AG04449 (cell line): ENCODE data around the gene TOM1.
"Not testable (repeated sequence)": the region's sequence is repeated elsewhere in the genome, so short reads cannot be mapped to it uniquely, and the experiment has no call there.

Experiments
- CTCF ChIA-PET: fragments of 350-600 bp; formaldehyde crosslinking; extraction: SDS; loops from one replicate; lab custom pipeline; 2021; ENCODE audit warnings: antibody characterized with exemption; lab: Yijun Ruan, JAX
- POLR2A ChIA-PET: fragments of 400-600, 350-600 bp; formaldehyde crosslinking; extraction: SDS; loops from one replicate; lab custom pipeline; 2020; ENCODE audit warnings: antibody characterized with exemption, inconsistent platforms; lab: Yijun Ruan, JAX
- DNase-seq: peaks from one replicate; pipeline ENCODE4 v3.0.0-alpha.2; 2010; ENCODE audit warnings: low read depth, low spot score
- H3K4me3 ChIP-seq: 2 replicates; pipeline ENCODE4 v1.5.1; 2011; ENCODE audit warnings: low read depth, mild to moderate bottlenecking, control low read depth, low read length
- TF ChIP-seq, protein P1 (sequence below): IDR thresholded peaks from one replicate; pipeline ENCODE4 v1.5.1; 2011; ENCODE audit warnings: mild to moderate bottlenecking, moderate library complexity, low read length, control low read depth, inconsistent platforms; ENCODE audit not compliant: insufficient read depth; ENCODE audit errors: missing control alignments

Gene TOM1

DNA sequence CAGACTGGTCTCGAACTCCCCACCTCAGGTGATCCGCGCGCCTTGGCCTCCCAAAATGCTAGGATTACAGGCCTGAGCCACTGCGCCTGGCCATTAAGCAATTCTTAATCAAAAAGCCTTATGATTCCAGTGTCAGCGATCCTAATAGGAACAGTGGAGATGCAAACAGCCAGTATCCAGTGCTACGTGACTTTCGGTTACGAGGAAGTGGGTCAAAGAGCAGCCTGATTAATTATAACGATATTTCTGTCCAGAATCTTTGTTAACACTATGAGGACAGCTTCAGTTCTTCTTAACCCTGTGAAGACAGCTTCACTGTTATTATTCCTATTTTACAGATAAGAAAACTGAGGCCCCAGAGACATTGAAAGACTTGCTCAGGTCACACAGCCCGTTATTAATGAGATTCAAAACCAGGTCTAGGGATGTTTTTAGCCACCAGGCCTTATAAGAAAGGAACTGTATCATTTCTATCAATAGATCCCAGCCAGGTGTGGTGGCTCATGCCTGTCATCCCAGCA is 63.9 kb downstream of the TOM1 start:
- CTCF ChIA-PET: interaction anchor here (0.8 to 2.2 kb wide), 2 partner anchors 12 to 220 kb away, joined by 3 to 10 read pairs; no protein-coding TSS in a partner anchor
- TF ChIP-seq, protein P1, sequence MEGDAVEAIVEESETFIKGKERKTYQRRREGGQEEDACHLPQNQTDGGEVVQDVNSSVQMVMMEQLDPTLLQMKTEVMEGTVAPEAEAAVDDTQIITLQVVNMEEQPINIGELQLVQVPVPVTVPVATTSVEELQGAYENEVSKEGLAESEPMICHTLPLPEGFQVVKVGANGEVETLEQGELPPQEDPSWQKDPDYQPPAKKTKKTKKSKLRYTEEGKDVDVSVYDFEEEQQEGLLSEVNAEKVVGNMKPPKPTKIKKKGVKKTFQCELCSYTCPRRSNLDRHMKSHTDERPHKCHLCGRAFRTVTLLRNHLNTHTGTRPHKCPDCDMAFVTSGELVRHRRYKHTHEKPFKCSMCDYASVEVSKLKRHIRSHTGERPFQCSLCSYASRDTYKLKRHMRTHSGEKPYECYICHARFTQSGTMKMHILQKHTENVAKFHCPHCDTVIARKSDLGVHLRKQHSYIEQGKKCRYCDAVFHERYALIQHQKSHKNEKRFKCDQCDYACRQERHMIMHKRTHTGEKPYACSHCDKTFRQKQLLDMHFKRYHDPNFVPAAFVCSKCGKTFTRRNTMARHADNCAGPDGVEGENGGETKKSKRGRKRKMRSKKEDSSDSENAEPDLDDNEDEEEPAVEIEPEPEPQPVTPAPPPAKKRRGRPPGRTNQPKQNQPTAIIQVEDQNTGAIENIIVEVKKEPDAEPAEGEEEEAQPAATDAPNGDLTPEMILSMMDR: no peak
- POLR2A ChIA-PET: no interaction called here

DNA sequence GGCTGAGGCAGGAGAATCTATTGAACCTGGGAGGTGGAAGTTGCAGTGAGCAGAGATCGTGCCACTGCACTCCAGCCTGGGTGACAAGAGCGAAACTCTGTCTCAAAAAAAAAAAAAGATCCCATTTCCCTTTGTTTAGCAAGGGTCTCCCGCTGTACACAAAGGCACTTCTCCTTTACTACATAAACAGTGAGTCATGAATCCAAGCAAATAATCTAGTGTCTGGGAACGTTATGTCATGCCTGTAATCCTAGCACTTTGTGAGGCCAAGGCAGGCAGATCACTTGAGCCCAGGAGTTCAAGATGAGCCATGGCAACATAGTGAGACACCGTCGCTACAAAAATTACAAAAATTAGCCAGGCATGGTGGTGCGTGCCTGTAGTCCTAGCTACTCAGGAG is 64.5 kb downstream of the TOM1 start:
- POLR2A ChIA-PET, DNase-seq, H3K4me3 ChIP-seq: not testable (repeated sequence)
- CTCF ChIA-PET: interaction anchor here (0.9 to 2.2 kb wide), 2 partner anchors 12 to 13 kb away, joined by 3 to 10 read pairs; no protein-coding TSS in a partner anchor

More for the DNA sequence above, 63.9 kb downstream of the TOM1 start:
- no peak for DNase-seq
- no peak overlapping the region for H3K4me3 ChIP-seq

DNA sequence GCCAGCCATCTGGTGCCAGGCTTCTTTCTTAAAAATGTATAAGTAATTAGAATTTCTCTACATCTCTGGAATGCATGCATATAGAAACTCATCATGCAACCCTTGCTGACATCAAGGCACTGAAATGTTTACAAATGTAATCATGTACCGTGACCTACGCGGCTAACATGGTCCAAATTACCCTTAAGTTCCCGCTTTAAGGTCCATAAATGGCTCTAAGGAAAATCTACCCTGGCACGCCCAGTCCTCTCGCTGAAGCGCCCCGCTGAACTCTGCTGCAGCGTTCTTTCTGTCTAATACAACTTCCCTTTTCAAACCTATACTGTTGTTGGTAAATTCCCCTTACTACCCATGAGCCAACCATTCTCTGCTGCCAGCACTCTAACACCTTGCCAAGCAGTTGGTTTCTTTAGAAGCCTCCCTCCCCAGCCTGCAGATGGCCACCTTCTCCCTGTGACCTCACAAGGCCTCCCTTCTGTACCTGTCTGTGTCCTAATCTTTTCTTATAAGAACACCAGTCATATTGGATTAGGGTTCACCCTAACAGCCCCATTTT is 67.7 kb downstream of the TOM1 start:
- no peak for DNase-seq
- TF ChIP-seq, protein P1: no peak
- ChIA-PET POLR2A (no interaction called here), CTCF (interaction anchor here (1.4 to 1.9 kb wide), 2 partner anchors 9 to 17 kb away, joined by 6 to 8 read pairs; no protein-coding TSS in a partner anchor)
- no peak overlapping the region for H3K4me3 ChIP-seq

DNA sequence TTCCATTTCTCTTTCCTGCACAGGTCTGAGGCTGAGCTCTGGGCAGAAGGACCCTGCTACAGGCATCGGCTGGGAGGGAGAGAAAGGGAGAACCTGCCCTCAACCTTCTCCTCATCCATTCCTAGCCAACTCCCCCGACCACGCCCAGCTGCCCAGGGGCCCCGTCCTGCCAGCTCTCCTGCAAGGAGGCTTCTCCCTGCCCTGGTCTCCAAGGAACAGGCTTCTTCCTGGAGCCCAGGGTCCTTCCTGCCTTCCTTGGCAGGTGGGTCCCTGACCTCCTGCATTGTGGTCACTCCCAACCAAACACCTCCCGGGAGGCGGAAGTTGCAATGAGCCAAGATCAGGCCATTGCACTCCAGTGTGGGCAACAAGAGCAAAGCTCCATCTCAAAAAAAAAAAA is 68.7 kb downstream of the TOM1 start:
- no peak for DNase-seq
- no peak overlapping the region for H3K4me3 ChIP-seq
- TF ChIP-seq, protein P1: no peak
- ChIA-PET CTCF (interaction anchor here (0.8 to 1.9 kb wide), 3 partner anchors 10 to 62 kb away, joined by 3 to 8 read pairs (median 6); no protein-coding TSS in a partner anchor), POLR2A (no interaction called here)

DNA sequence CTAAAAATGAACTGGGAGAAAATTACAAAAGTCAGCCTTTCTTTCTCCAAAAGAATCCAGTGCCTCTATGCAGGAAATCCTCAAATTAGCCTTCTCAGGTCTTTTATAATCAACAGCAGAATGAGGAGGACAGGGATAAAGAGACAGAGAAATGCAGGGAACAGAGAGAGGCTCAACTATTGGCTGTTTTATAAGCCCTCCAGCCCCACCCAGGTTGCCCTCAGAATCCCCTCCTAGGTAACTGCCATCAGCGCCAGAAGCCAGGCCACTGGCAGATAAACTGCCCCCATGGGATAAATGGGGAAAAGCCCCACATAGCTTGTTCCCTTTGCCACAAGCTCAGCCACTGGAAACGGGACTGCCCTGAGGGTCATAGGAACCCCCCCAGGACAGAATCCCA is 70.3 kb downstream of the TOM1 start:
- DNase-seq: no peak
- CTCF ChIA-PET: interaction anchor here (0.9 to 1.5 kb wide), 3 partner anchors 12 to 206 kb away, joined by 3 to 5 read pairs (median 3); no protein-coding TSS in a partner anchor
- POLR2A ChIA-PET: no interaction called here

DNA sequence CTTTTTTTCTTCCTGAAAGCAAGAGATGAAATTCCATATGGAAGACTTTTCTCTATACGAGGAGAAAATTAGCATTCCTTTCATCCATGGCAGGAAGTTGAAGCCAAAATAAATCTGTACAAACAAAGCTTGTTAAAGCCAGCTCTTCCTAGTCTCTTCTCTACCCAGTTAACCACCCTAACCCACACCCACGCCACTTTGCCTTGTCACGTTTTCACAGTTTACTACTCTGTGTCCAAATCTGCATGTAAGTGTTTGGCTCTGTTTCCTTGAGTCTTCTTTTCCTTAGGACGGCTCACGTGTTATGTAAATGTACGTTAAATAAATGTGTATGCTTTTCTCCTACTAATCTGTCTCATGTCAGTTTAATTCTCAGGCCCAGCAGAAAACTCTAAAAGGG is 74.1 kb downstream of the TOM1 start:
- ChIA-PET POLR2A (interaction anchor here (0.6 kb wide), 1 partner anchor 10 kb away, joined by 3 read pairs; no protein-coding TSS in a partner anchor), CTCF (interaction anchor here (3.1 kb wide), 1 partner anchor 23 kb away, joined by 12 read pairs; no protein-coding TSS in a partner anchor)
- DNase-seq: no peak
- H3K4me3 ChIP-seq: no peak overlapping the region
- TF ChIP-seq, protein P1: no peak

More for the DNA sequence above, 70.3 kb downstream of the TOM1 start:
- H3K4me3 ChIP-seq: no peak overlapping the region
- TF ChIP-seq, protein P1: no peak
